Right atrium auricular region (tissue), 2 donors: Measurements from ENCODE around the gene SCUBE2. TPM values are rescaled to one million over a fixed set of nuclear protein-coding genes. Genes with fewer than 3 reads are reported as not detected.
"Not testable (repeated sequence)": the region's sequence is repeated elsewhere in the genome, so short reads cannot be mapped to it uniquely, and the experiment has no call there.

Experiments
- DNase-seq: peaks from one replicate; pipeline ENCODE4 v3.0.0-alpha.2; 2019; ENCODE audit warnings: low spot score
- H3K27ac ChIP-seq, 2 donors: fragments of 200-600 bp; sonication (generic); 1 replicate in 1 of 2; 2 replicates in 1 of 2; pipeline ENCODE4 v1.5.1; 2016 to 2019
- H3K27me3 ChIP-seq, 2 donors: fragments of 200-600 bp; sonication (generic); one replicate each; pipeline versions ENCODE4 v1.5.1 to v1.6.0; 2017 to 2019
- H3K36me3 ChIP-seq: fragments of 200-600 bp; sonication (generic); one replicate; pipeline ENCODE4 v1.5.1; 2016
- H3K4me1 ChIP-seq, 2 donors: fragments of 200-600 bp; sonication (generic); one replicate each; pipeline versions ENCODE4 v1.5.1 to v1.6.0; 2017 to 2019
- H3K4me3 ChIP-seq, 2 donors: fragments of 200-600 bp; sonication (generic); 1 replicate in 1 of 2; 2 replicates in 1 of 2; pipeline ENCODE4 v1.5.1; 2017 to 2019; ENCODE audit warnings: mild to moderate bottlenecking in 1 of 2, moderate library complexity in 1 of 2
- H3K9me3 ChIP-seq, 2 donors: fragments of 200-600 bp; sonication (generic); one replicate each; pipeline ENCODE4 v1.5.1; 2019
- CTCF ChIP-seq, 2 donors: fragments of 200-600 bp; sonication (generic); IDR thresholded peaks; one replicate each; pipeline ENCODE4 v1.5.1; 2019; ENCODE audit warnings: antibody characterized with exemption in 2 of 2
- total RNA-seq, 2 donors: library from RNA; depleted of rRNA; stranded (reverse); fragments of >200 nt; gene quantifications; one replicate each; pipeline ENCODE4 v1.1.0, GENCODE V29; 2016

SCUBE2 gene
- total RNA-seq, 2 donors from 2014 or later: 0.63 to 1.6 TPM

- Histone ChIP-seq H3K4me1 (peaks cover 0 to 11% of the 10 kb centered on the region in 2 donors), H3K9me3 (no peaks in the 10 kb centered on the region)
Measured at GRCh38 chr11:9017773-9018172, 73.6 kb downstream of the SCUBE2 start.

GRCh38 chr11:9016916-9017642, 74.3 kb downstream of the SCUBE2 start:
- Histone ChIP-seq H3K27ac (no peak overlapping the region), H3K4me3 (no peak overlapping the region), H3K4me1 (peaks cover 0 to 11% of the 10 kb centered on the region in 2 donors), H3K27me3 (no peaks in the 10 kb centered on the region), H3K9me3 (no peaks in the 10 kb centered on the region), H3K36me3 (no peaks in the 10 kb centered on the region)
- no peak for TF ChIP-seq CTCF (IDR thresholded peaks at IDR 0.05)
- DNase-seq: no peak

More at GRCh38 chr11:9017773-9018172, 73.6 kb downstream of the SCUBE2 start:
- H3K27ac ChIP-seq: no peak overlapping the region
- no peaks in the 10 kb centered on the region for H3K27me3 ChIP-seq
- TF ChIP-seq CTCF (IDR thresholded peaks at IDR 0.05): no peak
- H3K4me3 ChIP-seq: no peak overlapping the region
- H3K36me3 ChIP-seq: no peaks in the 10 kb centered on the region
- DNase-seq: peak; percentile 87

GRCh38 chr11:9015677-9016076, 75.7 kb downstream of the SCUBE2 start:
- Histone ChIP-seq H3K36me3 (no peaks in the 10 kb centered on the region), H3K9me3 (peaks cover 0 to 1% of the 10 kb centered on the region in 2 donors), H3K4me1 (peaks cover 0 to 11% of the 10 kb centered on the region in 2 donors), H3K27me3 (no peaks in the 10 kb centered on the region), H3K4me3 (no peak overlapping the region), H3K27ac (no peak overlapping the region)
- TF ChIP-seq CTCF (IDR thresholded peaks at IDR 0.05): peak; percentile 44 to 83
- peak; percentile 76 for DNase-seq

- TF ChIP-seq CTCF (IDR thresholded peaks at IDR 0.05): no peak
- no peak overlapping the region for H3K4me3 ChIP-seq
- no peak overlapping the region for H3K27ac ChIP-seq
- peaks cover 0 to 6% of the 10 kb centered on the region in 2 donors for H3K9me3 ChIP-seq
- DNase-seq: no peak
- H3K4me1 ChIP-seq: peaks cover 0 to 11% of the 10 kb centered on the region in 2 donors
- no peaks in the 10 kb centered on the region for H3K36me3 ChIP-seq
- no peaks in the 10 kb centered on the region for H3K27me3 ChIP-seq
Measured at GRCh38 chr11:9014826-9015225, 76.6 kb downstream of the SCUBE2 start.

- Histone ChIP-seq H3K36me3 (no peaks in the 10 kb centered on the region), H3K27me3 (no peaks in the 10 kb centered on the region)
- no peak for TF ChIP-seq CTCF (IDR thresholded peaks at IDR 0.05)
Measured at GRCh38 chr11:9013373-9013772, 78.0 kb downstream of the SCUBE2 start.

GRCh38 chr11:9009538-9009937, 81.9 kb downstream of the SCUBE2 start:
- DNase-seq, H3K4me3 ChIP-seq, H3K9me3 ChIP-seq, H3K4me1 ChIP-seq, H3K27ac ChIP-seq, H3K36me3 ChIP-seq, H3K27me3 ChIP-seq: not testable (repeated sequence)

More at GRCh38 chr11:9013373-9013772, 78.0 kb downstream of the SCUBE2 start:
- Histone ChIP-seq H3K4me1 (peaks cover 0 to 11% of the 10 kb centered on the region in 2 donors), H3K27ac (no peak overlapping the region), H3K4me3 (no peak overlapping the region), H3K9me3 (peaks cover 0 to 6% of the 10 kb centered on the region in 2 donors)
- DNase-seq: no peak
